ENCODE results near the gene CHRDL2.

The CHRDL2 gene

DNA sequence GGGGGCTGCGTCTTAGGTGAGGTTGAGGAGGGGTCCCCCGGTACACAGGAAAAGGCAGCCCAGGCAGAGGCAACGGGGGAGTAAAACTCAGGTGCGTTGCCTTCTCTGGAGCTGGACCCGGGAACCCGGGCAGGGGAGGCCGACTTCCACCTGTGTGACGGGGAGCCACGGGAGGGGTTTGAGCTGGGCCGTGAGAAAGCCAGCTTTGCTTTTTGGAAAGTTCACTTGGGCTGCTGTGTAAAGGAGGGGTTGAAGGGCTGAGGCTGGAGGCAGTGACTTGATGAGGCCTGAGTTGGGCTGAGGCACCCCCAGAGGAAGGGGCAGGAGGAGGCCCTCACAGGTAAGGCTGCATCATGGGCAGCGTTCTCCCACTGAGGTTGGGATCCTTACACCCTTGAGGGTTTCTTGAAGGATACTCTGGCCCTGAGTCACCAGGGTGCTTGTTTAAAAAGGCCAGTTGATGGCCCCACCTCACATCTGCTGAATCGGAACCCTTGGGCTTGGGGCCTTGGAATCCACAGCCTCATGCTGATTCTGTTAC is 47.2 kb downstream of the CHRDL2 start:
- DNase-seq: no peak

GRCh38 chr11:74683279-74683871 is 47.9 kb downstream of the CHRDL2 start:
- DNase-seq: no peak

DNA sequence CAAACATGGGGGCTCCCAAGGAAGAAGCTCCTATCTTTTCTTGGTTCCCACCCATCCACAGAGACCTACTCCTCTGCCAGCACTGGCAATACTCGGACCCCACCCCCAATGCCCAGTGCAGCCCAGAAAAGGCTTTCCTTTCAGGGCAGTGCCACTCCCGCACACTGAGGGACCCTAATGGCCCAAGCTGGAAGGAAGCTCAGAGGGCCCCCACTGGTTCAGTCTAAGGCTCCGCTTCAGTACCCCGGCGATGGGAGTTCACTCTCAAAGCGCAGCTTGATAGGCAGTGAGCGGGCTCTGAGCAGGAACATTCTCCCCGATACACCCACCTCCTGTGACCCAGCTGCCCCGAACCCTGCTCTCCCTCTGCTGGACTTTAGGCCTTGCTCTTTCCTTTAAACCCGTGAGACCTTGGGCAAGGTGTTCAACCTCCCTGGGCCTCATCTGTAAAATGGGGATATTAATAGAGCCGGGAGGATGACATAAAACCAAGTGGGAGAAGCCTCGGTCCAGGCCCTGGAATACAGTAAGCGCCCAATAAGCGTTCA is 48.4 kb downstream of the CHRDL2 start:
- DNase-seq: no peak

GRCh38 chr11:74681686-74682651 is 49.3 kb downstream of the CHRDL2 start:
- peak; percentile 43 for DNase-seq

DNA sequence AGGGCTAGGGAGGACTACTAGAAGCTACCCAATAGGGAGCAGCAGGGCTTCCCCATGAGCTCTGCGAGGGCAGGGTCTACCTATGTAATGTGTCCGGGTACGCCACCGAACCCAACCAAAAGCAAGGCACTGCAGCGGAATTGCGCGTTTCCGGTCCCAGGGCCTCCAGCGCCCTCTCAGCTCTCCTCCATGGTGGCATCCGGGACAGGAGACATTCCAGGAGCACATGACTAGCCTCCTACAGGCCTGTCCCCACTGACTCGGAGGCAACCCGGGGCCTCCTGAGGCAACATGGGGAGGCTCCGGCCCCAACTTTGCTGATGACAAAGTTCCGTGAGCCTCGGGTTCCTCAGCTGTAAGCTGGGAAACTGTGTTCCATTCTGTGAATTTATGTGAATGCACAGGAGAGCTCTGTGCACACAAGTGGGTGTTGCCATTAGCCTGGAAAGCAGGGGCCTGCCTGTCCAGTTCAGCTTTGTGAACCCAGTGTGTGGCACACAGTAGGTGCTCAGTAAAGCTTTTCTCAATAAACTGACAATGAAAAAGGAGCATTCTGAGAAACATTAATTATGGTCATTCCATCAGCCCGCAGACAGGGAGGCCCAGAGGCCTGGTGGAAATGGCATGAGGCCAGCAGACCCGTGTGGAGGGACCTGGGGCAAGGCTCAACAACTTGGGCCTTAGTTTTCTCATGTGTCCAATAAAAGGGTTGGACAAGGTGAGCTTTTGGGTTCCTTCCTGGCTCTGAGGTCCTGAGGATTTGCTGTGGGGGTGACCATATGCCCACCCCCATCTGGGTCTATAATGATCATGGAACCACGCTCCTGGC is 50.3 kb downstream of the CHRDL2 start:
- DNase-seq: no peak

DNA sequence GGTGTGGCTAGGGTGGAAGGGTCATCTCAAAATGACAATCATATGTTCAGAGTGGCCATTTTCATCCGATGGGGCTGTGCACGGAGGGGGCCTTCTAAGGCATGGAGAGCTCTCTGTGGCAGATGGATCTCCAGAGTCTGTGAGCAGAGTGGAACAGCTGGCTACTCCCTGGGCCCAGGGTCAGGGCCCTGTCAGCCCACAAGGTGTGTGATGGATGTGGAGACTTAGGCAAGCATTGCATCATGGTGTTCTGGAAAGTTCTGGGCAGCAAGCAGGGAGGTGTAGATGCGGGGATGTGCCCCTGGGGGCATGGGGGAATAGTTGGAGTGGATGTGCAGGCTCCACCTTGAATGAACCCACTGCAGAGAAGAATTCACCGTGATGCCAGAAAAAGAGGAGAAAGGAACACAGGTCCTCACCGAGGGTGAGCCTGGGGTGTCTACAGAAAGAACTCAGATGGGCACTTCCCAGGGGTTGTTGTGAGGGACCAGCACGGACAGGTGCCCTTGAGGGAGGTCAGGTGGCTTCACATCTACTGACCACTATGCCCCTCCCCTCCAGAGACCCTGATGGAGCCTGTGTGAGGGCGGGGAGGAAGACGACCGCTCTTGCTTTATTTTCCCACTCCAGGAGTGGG is 51.1 kb downstream of the CHRDL2 start:
- no peak for DNase-seq

GRCh38 chr11:74679513-74679865 is 51.7 kb downstream of the CHRDL2 start:
- no peak for DNase-seq

GRCh38 chr11:74678591-74679512 is 52.4 kb downstream of the CHRDL2 start:
- no peak for DNase-seq

- no peak for DNase-seq
Measured at GRCh38 chr11:74678041-74678440, 53.2 kb downstream of the CHRDL2 start.

- no peak for DNase-seq
Measured at GRCh38 chr11:74677131-74677530, 54.1 kb downstream of the CHRDL2 start.

GRCh38 chr11:74676596-74676995 is 54.6 kb downstream of the CHRDL2 start:
- no peak for DNase-seq

- DNase-seq: no peak
Measured at GRCh38 chr11:74675761-74676160, 55.5 kb downstream of the CHRDL2 start.

GRCh38 chr11:74673693-74674360 is 57.4 kb downstream of the CHRDL2 start:
- no peak for DNase-seq

DNA sequence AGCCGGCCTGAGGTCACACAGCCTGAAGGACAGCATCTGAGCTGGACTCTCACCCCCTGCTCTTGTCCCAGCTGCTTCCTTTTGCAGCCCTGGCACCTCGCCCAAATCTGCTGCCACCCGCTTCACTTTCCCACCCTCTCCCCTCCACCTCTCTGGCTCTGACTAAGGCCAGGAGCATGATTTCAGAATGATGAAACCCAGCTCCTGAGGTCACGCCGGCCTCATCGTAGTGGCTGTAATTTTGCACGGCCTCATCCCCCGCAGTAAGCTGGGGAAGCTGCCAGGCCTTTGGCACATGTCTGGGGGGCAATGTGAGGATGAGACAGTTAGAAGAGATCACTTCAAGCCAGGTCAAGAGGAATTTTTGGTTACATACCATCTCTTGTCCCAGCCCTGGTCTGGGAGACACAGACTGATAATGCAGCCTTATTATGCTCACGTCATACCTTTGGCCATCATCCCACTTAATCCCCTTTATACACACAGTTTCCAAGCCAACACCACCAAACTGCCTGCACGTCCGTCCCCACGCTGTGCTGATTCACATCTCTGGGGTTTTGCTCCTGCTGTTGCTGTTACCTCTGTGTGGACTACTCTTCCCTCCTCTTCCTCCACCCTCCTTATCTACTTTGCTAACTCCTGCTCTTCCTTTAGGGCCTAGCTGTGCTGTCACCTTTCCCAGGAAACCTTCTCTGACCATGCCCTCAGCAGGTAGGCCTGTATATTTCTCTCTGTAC is 58.1 kb downstream of the CHRDL2 start:
- DNase-seq: peak; percentile 57

DNA sequence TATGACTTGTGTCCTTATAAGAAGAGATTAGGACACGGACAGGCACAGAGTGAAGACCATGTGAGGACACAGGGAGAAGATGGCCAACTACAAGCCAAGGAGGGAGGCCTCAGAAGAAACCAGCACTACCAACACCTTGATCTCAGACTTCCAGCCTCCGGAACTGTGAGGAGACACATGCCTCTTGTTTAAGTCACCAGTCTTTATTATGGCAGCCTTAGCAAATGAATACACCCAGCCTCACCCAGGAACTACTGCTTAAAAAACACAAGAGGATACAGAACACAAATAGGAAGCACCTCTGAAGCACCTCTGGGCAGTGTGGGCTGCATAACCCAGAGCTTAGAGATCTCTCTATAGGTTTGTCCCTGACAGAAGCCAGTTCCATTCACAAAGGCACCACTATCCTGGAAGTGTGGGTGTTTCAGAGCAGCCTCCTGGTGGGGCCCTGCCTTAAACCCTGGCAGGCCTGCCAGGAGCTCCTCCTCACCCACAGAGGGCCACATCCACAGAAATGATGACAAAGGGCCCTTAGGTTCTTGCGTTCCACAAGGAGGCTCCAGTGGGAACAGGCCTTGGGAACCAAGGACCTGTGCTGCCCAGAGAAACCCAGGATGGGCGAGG is 58.8 kb downstream of the CHRDL2 start:
- DNase-seq: no peak

- no peak for DNase-seq
Measured at GRCh38 chr11:74671520-74672196, 59.6 kb downstream of the CHRDL2 start.

DNA sequence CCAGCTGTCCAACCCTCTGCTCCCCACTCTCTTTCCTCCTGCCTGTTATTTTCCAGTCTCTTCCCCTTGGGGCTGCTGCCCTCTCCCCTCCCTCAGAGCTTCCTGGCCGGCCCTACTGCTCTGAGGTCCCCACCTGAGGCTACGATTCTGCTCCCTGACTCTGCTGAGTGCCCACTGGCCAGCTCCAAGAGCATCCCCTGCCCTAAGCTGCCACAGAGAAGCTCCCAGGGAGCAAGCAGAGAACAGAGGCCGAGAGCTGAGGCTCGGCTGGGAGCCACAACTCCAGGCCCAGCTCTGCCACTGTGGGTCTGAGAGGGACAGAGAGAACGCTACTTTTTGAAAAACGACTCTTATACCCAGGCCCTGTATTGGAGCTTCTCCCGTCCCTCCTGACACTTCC is 61.1 kb downstream of the CHRDL2 start:
- DNase-seq: no peak

DNA sequence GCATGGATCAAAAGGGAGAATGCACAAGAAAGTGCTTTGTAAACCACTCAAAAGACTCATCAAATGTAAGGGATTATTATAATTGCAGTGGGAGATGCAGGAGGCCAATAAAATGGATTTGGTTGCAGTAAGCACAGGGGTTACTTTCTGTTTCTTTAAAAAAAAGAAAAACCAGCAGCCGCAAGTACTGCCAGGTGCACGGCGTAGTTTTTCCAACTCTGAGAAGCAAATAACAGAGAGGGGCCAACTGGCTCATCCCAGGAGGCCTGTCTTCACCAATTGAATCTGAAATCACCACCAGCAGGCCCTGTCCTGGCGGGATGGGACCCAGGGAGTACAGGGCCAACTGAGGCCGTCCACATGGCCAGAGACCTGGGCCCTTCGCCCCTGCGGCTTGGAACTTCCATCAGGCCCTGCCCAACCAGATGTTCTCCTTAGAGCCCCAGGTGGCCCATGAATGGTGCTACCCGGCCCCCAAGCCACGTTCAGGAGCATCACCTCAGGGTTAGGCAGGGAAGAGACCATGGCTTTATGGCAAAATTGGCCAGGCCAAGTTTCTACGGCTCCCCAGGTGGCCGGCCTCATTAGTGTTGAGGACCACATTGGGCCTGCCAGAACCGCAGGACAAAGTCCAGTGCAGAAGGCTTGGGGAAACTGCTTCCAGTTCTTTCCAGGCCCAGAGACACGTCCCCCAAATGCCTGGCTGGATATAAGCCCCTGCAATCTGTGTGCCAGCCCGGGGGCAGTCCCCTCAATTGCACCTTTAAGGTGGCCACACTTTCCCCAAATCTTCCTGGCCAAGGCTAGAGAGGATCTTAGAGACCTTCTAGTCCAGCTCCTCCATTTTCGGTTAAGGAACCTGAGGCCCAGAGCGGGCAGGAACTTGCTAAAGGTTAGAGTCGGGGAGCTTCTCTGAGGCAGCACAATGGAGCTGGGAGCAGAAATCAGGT is 61.7 kb downstream of the CHRDL2 start:
- DNase-seq: no peak
